Measurements from ENCODE around the gene CAPN15.
"Not testable (repeated sequence)": the region's sequence is repeated elsewhere in the genome, so short reads cannot be mapped to it uniquely, and the experiment has no call there.

The CAPN15 gene

DNA sequence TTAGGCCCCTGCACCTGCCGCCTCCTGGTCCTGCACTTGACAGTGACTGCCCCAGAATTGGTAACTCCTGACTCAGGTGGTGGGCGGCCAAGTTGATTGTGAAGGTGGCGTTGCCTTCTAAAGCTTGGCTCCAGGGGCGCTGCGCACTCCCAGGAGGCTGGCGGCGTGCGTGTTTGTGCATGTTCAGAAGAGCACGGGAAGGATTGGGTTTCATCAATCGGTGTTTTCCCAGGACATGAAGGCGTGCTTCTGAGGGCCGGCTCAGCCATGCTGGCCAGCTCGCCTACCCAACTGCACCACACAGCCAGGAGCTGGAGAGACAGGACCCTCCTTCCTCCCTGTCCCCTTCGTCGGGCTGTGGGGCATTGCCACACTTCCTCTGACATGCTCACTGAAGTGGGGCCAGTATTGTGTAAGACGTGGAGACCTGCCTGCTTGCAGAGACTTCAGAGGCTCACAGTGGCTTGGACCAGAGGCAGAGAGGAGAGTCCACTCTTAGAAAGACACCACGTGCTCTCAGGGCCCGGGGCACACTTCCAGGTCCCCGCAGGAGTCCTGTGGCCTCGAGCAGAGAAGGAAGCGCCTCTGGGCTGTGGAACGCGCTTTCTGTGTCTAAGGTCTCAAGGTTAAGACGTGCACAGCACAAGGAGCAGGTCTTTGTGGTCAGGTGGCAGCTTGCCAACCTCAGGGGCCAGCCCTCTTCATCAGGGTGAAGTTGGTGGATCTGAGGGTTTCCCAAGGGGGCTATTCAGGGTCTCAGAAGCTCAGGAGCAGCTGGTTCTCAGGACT lies 65.2 kb downstream of the CAPN15 start:
- peak; percentile 21 for DNase-seq (ENCODE audit: low spot score)

DNA sequence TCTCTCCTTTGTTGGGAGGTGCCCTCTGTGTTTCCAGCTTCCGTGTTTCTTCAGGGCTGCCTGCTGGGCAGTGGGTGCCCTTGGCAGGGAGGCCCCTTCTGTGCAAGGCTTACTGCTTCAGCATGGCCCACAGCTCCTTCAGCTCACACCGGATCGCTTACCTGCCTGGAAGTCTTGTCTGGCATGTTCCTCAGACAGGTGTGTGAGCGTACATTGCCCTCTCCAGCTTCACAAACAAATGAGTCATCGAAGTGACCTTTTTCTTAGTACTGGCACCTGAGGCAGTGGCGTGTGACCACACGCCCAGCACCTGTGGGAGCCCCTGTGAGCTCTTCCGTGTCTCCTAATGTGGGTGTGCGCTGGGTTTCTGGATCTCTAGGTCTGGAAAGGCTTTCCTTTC lies 65.9 kb downstream of the CAPN15 start:
- no peak for DNase-seq (ENCODE audit: low spot score)

DNA sequence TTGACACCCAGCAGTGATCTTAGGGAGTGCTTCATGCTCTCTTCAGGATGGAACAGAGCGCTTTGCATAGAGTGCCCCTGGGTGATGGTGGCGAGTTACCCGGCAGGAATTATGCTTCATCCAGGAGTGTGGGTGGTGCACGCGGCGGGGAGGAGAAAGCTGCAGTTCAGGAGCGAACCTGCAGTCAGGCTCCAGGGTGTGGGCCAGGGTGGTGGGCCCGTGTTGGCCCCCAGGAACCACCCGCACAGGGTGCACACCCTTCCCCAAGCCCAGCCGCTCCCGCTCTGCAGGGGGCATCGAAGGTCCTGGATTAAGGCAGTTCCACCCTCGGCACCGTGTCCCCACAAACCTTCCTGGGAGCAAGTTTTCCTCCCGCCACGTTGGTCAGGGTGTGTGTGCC lies 66.3 kb downstream of the CAPN15 start:
- DNase-seq (ENCODE audit: low spot score), result no peak

DNA sequence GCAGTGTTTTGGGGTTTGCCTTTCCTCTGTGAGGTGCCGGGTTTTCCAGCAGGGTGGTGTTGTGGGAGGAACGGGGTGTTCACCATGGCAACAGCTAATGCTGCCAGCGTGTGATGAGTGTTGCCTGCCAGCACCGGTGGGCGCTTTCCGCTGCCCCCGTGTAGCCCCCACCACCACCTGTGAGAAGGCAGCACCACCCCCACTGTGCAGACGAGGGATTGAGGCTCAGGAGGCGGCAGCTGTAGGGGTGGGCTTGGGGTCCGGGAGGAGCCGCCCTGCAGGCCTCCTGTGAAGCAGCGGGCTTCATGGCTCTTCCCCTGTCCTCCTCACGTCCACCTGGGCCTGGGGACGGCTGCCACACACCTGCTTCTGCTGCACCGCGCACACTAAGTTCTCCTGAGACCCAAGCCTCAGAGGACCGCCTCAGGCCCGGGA lies 67.6 kb downstream of the CAPN15 start:
- DNase-seq (ENCODE audit: low spot score), result no peak

DNA sequence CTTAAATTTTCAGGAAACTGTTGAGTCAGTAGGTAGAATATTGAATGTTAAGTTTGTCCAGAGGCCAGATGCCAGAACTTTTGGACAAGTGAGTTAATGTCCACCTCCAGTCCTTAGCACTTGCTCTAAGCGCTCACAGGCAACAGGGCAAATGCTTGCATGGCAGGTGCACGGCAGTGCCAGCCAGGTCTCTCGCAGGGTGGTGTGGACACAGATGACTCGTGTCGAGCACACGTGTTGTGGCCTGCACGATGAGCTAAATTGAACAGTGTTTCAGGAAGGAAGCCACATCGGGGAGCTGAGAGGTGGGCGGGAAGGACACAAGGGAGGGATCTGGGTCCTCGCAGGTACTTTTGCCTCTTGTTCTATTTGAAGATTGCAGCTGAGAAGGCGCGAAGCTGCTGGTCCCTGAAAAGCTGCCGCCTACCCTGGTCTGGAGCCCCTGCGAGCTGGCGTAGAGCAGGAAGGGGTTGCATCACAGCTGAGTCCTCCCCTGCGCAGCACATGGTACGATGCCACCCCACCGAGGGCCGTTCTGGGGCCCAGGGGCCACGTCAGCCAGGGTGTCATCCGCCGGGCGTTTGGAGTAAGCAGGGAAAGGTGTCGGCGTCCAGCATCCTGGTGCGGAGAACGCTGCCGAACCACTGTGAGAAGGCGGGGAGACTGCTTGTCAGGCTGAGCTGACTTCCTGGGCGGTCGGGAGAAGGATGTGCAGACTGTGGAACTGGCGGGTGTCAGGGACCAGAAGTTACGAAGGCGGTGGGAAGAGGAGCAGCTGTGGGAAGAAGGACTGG lies 68.6 kb downstream of the CAPN15 start:
- no peak for DNase-seq (ENCODE audit: low spot score)

DNA sequence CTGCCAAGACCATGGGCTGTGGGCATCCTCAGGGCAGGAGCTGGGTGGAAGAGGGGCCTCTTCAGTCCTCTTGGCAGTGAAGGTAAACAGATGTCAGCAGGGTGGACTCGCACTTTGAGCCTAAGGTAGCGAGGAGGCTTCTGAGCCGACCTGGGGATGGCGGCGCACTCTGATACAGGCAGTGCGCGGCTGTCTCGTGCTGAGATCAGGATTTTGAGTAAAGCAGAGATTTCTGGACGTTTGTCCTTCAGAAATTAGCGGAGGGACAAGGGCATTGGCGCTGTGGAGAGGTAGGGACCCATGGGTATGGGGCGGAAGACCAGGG lies 69.2 kb downstream of the CAPN15 start:
- no peak for DNase-seq (ENCODE audit: low spot score)

DNA sequence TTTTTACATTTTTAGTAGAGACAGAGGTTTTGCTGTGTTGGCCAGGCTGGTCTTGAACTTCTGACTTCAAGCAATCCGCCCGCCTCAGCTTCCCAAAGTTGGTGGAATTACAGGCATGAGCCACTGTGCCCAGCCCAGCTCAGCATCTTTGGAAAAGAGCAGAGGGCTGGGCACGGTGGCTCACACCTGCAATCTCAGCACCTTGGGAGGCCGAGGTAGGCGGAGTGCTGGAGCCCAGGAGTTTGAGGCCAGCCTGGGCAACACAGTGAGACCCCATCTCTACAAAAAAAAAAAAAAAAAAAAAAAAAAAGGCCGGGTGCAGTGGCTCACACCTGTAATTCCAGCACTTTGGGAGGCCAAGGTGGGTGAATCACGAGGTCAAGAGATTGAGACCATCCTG lies 70.1 kb downstream of the CAPN15 start:
- not testable (repeated sequence) for DNase-seq (ENCODE audit: low spot score)

DNA sequence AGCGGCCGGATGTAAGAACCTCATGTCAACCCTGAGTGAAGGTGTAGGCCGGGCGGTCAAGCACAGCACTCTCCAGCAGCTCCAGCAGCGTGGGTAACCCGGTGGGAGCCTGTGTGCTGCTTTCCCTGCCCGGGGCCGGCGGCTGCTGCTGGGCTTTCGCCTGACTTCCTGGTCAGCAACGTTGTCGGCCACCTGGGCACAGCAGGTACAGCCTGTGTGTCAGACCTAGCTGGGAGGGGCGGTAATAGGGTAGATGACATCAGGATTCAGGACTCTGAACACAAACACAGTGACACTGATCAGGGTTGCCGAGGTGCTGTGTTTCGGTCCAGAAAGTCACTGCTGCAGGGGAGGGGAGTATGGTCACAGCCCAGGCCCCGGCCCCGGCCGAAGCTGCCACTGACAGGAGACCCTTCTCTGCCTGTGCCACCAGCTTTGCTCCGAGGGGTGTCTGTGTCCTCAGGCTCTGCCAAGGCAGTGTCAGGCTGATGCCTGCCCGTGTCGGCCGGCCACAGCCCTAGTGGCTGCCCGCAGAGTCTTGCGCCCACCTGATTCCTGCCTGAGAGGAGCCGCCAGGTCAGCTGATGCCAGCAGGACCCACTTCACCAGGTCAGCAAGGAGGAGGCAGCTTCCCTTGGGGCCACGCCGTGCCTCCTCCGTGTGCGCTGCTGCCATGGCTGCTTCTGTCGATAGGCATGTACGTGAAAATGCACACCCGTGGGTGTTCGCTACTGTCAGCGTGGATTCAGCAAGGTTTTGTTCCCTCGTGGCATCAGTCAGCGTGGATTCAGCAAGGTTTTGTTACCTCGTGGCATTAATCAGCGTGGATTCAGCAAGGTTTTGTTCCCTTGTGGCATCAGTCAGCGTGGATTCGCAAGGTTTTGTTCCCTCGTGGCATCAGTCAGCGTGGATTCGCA lies 71.6 kb downstream of the CAPN15 start:
- DNase-seq (ENCODE audit: low spot score), result no peak

DNA sequence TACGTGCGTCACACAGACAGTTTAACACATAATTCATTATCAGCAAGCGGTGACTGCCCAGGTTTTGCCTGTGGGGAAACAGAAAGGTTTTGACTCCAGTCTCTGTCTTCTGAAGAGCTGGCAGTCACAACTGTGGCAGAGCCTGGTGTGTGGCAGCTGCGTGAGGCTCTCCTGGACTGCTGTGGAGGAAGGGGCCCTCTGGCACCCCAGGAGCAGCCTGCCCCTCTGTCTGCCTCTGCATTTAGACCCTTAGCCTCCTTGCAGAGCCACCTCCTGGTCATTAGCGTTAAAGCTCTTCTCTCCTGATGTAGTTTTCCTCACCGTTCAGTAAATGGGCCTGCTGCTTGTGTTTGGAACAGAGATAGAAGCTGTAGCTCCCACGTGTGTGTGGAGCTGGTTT lies 73.3 kb downstream of the CAPN15 start:
- no peak for DNase-seq (ENCODE audit: low spot score)

DNA sequence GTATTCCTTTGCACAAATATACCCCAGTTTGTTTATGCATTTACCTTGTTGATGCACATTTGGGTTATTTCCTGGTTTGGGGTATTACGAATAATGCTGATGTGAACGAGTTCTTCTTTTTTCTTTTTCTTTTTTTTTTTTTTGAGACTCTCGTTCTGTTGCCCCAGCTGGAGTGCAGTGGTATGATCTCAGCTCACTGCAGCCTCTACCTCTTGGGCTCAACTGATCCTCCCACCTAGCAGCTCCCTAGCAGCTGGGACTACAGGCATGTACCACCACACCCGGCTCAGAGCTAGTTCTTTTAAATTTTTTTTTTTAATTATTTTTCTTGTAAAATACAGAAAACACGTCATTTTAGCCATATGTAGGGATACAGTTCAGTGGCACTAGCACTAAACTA lies 76.4 kb downstream of the CAPN15 start:
- DNase-seq (ENCODE audit: low spot score), result no peak
